Vagina (tissue), 2 donors: Measurements from ENCODE around the gene TMEM212. TPM values are rescaled to one million over a fixed set of nuclear protein-coding genes. Genes with fewer than 3 reads are reported as not detected.

Source experiments
- DNase-seq, 2 donors: peaks; one replicate each; pipeline ENCODE4 v3.0.0-alpha.2; 2017; ENCODE audit errors: extremely low spot score in 2 of 2
- H3K27ac ChIP-seq: fragments of 200-600 bp; sonication (generic); one replicate; pipeline ENCODE4 v1.5.1; 2019
- H3K27me3 ChIP-seq: fragments of 200-600 bp; sonication (generic); one replicate; pipeline ENCODE4 v1.5.1; 2019
- H3K36me3 ChIP-seq, 2 donors: fragments of 200-600 bp; sonication (generic); one replicate each; pipeline ENCODE4 v1.5.1; 2017 to 2019
- H3K4me1 ChIP-seq: fragments of 200-600 bp; sonication (generic); one replicate; pipeline ENCODE4 v1.5.1; 2019
- H3K4me3 ChIP-seq, 2 donors: fragments of 200-600 bp; sonication (generic); 1 replicate in 1 of 2; 2 replicates in 1 of 2; pipeline ENCODE4 v1.5.1; 2016 to 2019
- H3K9me3 ChIP-seq: fragments of 200-600 bp; sonication (generic); one replicate; pipeline ENCODE4 v1.5.1; 2019
- POLR2A ChIP-seq, 2 donors: fragments of 450-650 bp; IDR thresholded peaks; one replicate each; pipeline ENCODE4 v1.6.1; 2017; ENCODE audit warnings: antibody characterized with exemption in 2 of 2, mild to moderate bottlenecking in 2 of 2, moderate library complexity in 2 of 2
- POLR2AphosphoS5 ChIP-seq, 2 donors: sonication (generic); formaldehyde crosslinking; IDR thresholded peaks; one replicate each; pipeline ENCODE4 v1.9.0; 2017; ENCODE audit warnings: antibody characterized with exemption in 2 of 2, mild to moderate bottlenecking in 2 of 2, low read depth in 1 of 2; ENCODE audit not compliant: insufficient read depth in 1 of 2
- intact Hi-C: fragments of 100-400 bp; cut with DNase I; formaldehyde crosslinking; loops from one replicate; pipeline ENCODE4 v1.15.1; 2023
- total RNA-seq: library from RNA; depleted of rRNA; stranded (reverse); fragments of >200 nt; gene quantifications from one replicate; pipeline ENCODE4 v1.2.3, GENCODE V29; 2016
- TF ChIP-seq, protein P1 (sequence below), 3 experiments: fragments of 450-650 bp in 2 of 3; fragments of 200-600 bp in 1 of 3; sonication (generic) in 1 of 3; IDR thresholded peaks; one replicate each; pipeline ENCODE4 v1.5.1; 2017 to 2019; ENCODE audit warnings: antibody characterized with exemption in 3 of 3, mild to moderate bottlenecking in 2 of 3, moderate library complexity in 2 of 3

Gene TMEM212
- total RNA-seq, 1 donor from 2014 or later, result not detected

DNA sequence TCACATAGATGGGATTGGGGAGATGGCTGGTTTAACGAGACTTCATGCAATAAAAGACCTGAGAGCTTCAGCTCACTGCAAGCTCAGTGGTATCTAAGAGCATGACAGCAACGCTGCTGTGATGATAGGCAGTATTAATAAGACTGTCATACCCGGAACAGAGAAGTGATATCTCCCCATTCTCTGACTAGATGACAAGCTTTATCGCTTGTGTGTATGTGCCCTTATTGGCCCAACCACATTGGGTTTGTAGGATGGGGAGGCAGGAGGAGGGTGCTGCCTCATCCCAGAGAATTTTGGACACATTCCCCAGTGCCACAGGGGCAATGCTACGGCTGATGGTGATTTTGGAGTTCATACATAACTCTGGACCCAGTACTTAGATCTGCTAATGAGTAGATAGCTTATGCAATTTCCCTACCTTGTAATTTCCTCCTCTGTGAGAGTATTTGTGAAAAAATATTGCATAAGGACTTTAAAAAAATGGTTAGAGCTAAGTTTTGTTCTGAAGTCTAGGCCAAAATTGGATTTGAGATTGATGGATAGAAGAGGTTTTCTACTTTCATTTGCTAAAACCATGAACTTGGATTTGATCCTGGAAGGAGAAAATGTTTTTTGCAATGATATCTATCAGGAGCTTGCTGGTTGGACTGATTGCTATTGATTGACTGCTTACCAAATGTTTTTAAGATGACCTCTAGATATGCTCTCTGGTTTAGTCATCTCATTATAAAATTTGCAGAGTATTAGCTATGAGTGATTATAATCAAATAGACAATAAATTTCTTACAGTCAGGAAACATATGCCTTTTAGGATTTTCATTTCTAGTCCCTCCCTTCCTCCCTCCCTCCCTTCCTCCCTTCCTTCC lies 14.0 kb upstream of the TMEM212 start:
- Histone ChIP-seq H3K36me3 (no peaks in the 10 kb centered on the region), H3K4me3 (no peak overlapping the region)
- intact Hi-C loops, result no loop called here

DNA sequence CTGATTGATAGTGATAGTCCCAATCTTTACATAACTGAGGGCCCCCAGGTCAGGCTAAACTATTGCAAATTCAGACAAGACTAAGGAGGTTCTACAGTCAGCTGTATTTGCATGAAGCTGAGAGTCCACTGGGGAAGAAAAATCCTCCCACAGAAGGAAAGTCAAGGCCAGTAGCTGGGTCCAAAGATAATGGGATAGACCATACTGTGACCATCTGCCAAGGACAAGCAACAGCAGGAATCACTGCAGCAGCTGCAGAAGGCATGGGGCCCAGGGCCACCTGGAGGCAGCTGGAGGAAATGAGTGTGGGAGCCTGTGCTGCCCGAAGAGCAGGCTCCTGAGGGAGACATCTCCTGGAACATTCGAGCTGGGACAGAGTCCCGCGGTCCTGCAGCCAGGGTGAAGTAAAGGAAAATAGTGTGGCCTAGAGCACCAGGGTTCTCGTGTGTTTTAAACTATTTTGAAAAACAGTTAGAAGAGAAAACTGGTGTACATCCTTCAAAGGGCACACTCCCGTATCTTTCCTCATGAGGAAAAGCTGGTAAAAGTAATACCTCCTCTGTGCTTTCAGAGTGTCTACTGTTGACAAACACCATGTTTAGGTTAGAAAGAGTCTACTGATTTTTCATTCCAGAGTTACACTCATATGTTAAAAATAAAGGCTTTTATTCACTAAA lies 13.2 kb upstream of the TMEM212 start:
- no peaks in the 10 kb centered on the region for H3K9me3 ChIP-seq
- no peaks in the 10 kb centered on the region for H3K36me3 ChIP-seq
- H3K27ac ChIP-seq, result peak overlapping the region; percentile 51
- intact Hi-C loops, result no loop called here
- peaks cover 19% of the 10 kb centered on the region for H3K4me1 ChIP-seq
- DNase-seq, result no peak
- no peaks in the 10 kb centered on the region for H3K27me3 ChIP-seq
- no peak overlapping the region for H3K4me3 ChIP-seq
- TF ChIP-seq, protein P1, sequence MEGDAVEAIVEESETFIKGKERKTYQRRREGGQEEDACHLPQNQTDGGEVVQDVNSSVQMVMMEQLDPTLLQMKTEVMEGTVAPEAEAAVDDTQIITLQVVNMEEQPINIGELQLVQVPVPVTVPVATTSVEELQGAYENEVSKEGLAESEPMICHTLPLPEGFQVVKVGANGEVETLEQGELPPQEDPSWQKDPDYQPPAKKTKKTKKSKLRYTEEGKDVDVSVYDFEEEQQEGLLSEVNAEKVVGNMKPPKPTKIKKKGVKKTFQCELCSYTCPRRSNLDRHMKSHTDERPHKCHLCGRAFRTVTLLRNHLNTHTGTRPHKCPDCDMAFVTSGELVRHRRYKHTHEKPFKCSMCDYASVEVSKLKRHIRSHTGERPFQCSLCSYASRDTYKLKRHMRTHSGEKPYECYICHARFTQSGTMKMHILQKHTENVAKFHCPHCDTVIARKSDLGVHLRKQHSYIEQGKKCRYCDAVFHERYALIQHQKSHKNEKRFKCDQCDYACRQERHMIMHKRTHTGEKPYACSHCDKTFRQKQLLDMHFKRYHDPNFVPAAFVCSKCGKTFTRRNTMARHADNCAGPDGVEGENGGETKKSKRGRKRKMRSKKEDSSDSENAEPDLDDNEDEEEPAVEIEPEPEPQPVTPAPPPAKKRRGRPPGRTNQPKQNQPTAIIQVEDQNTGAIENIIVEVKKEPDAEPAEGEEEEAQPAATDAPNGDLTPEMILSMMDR (IDR thresholded peaks at IDR 0.05), result peak; percentile 32 to 45 (median 43)
- TF ChIP-seq POLR2AphosphoS5 (IDR thresholded peaks at IDR 0.05; ENCODE audit: insufficient read depth in 1 of 2, low read depth in 1 of 2) (peak; percentile 35 to 76), POLR2A (IDR thresholded peaks at IDR 0.05) (no peak)

More for the DNA sequence above, 14.0 kb upstream of the TMEM212 start:
- TF ChIP-seq, protein P1 (IDR thresholded peaks at IDR 0.05), result no peak
- TF ChIP-seq POLR2AphosphoS5 (IDR thresholded peaks at IDR 0.05; ENCODE audit: insufficient read depth in 1 of 2, low read depth in 1 of 2) (no peak), POLR2A (IDR thresholded peaks at IDR 0.05) (no peak)
- peaks cover 26% of the 10 kb centered on the region for H3K4me1 ChIP-seq
- peak overlapping the region; percentile 51 for H3K27ac ChIP-seq
- DNase-seq, result no peak
- no peaks in the 10 kb centered on the region for H3K27me3 ChIP-seq
- H3K9me3 ChIP-seq, result no peaks in the 10 kb centered on the region

DNA sequence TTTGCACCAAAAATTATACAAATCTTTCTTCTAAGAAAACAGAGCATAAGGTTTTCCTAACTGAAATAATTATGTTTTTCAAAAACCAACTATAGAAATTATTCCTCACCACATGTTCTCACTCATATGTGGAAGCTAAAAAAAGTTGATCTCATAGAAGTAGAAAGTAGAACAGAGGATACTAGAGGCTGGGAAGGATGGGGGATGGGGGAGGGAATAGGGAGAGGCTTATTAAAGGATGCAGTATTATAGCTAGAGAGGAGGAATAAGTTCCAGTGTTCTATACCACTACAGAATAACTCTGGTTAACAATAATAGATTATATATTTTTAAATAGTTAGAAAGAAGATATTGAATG lies 12.7 kb upstream of the TMEM212 start:
- DNase-seq, result no peak
- TF ChIP-seq, protein P1 (IDR thresholded peaks at IDR 0.05), result no peak
- TF ChIP-seq POLR2AphosphoS5 (IDR thresholded peaks at IDR 0.05; ENCODE audit: insufficient read depth in 1 of 2, low read depth in 1 of 2) (no peak), POLR2A (IDR thresholded peaks at IDR 0.05) (no peak)
- intact Hi-C loops, result no loop called here
- Histone ChIP-seq H3K36me3 (no peaks in the 10 kb centered on the region), H3K27me3 (no peaks in the 10 kb centered on the region), H3K27ac (peak overlapping the region; percentile 51), H3K4me1 (peaks cover 19% of the 10 kb centered on the region), H3K9me3 (no peaks in the 10 kb centered on the region), H3K4me3 (no peak overlapping the region)

DNA sequence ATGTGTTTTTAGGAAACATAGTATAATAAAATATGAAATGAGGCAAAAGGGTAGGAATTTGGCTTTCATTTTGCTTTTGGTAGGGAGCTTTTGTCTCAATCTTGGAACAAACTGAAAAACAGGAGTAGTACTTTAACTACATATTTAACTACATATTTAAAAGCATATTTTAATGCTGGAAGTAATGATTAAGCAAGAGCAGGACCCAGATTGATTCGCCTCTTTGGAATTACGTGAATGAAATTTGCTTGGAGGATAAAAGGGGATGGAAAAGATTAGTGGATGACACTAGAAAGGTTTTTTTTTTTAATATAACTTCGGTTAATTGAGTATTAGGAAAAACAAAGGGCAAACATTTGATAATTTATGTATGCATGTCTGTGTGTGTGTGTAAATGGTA lies 11.2 kb upstream of the TMEM212 start:
- Histone ChIP-seq H3K4me1 (peaks cover 19% of the 10 kb centered on the region), H3K27ac (no peak overlapping the region), H3K36me3 (no peaks in the 10 kb centered on the region), H3K4me3 (no peak overlapping the region), H3K9me3 (no peaks in the 10 kb centered on the region), H3K27me3 (no peaks in the 10 kb centered on the region)
- TF ChIP-seq, protein P1 (IDR thresholded peaks at IDR 0.05), result no peak
- TF ChIP-seq POLR2AphosphoS5 (IDR thresholded peaks at IDR 0.05; ENCODE audit: insufficient read depth in 1 of 2, low read depth in 1 of 2) (no peak), POLR2A (IDR thresholded peaks at IDR 0.05) (no peak)
- intact Hi-C loops, result loop anchor here (2.0 kb wide), 1 partner anchor 27 kb away; no protein-coding TSS in a partner anchor
- no peak for DNase-seq
